Choroid plexus epithelial cell (primary cell): ENCODE data around the gene SLC22A23.

Experiments used
- DNase-seq: peaks from one replicate; pipeline ENCODE4 v3.0.0-alpha.2; 2010; ENCODE audit warnings: low read depth
- H3K4me3 ChIP-seq: 2 replicates; pipeline ENCODE4 v1.5.1; 2011; ENCODE audit warnings: low read depth, mild to moderate bottlenecking, control low read depth, low read length, moderate library complexity
- CTCF ChIP-seq: conservative IDR thresholded peaks from 2 replicates; pipeline ENCODE4 v1.5.1; 2011; ENCODE audit warnings: low read depth, mild to moderate bottlenecking, control low read depth, inconsistent platforms, low read length, moderate library complexity

SLC22A23 gene

GRCh38 chr6:3306848-3307247 lies 150.0 kb downstream of the SLC22A23 start:
- TF ChIP-seq CTCF, result no peak
- DNase-seq, result no peak
- H3K4me3 ChIP-seq, result no peak overlapping the region

- TF ChIP-seq CTCF, result no peak
- DNase-seq, result no peak
- H3K4me3 ChIP-seq, result no peak overlapping the region
Measured at GRCh38 chr6:3305831-3306230, 151.0 kb downstream of the SLC22A23 start.

- DNase-seq, result no peak
- TF ChIP-seq CTCF, result no peak
- no peak overlapping the region for H3K4me3 ChIP-seq
Measured at GRCh38 chr6:3305216-3305565, 151.7 kb downstream of the SLC22A23 start.

GRCh38 chr6:3304500-3305215 lies 152.2 kb downstream of the SLC22A23 start:
- no peak for DNase-seq
- no peak for TF ChIP-seq CTCF
- H3K4me3 ChIP-seq, result no peak overlapping the region

GRCh38 chr6:3303795-3304411 lies 152.9 kb downstream of the SLC22A23 start:
- H3K4me3 ChIP-seq, result no peak overlapping the region
- TF ChIP-seq CTCF, result no peak
- no peak for DNase-seq

- H3K4me3 ChIP-seq, result no peak overlapping the region
- TF ChIP-seq CTCF, result no peak
- DNase-seq, result no peak
Measured at GRCh38 chr6:3301506-3301905, 155.3 kb downstream of the SLC22A23 start.

- DNase-seq, result no peak
- no peak for TF ChIP-seq CTCF
Measured at GRCh38 chr6:3299221-3299620, 157.6 kb downstream of the SLC22A23 start.

More at GRCh38 chr6:3299221-3299620, 157.6 kb downstream of the SLC22A23 start:
- H3K4me3 ChIP-seq, result no peak overlapping the region
